ENCODE measurements around the gene ZFAND2B.

GRCh38 chr2:219159771-219160185, 46.8 kb upstream of the ZFAND2B start:
- no peak for TF ChIP-seq EZH2 (IDR thresholded peaks at IDR 0.05)
- TF ChIP-seq POLR2AphosphoS5 (IDR thresholded peaks at IDR 0.05; ENCODE audit: borderline replicate concordance, low read depth, low read length): no peak
